Stimulated activated CD8-positive, alpha-beta memory T cell treated with anti-CD3 and anti-CD28 coated beads, Interleukin-4, amount 100 ng/mL, for 4 hours (primary cell): ENCODE results near the gene SPATS2.

Experiments
- DNase-seq, 2 donors: peaks; one replicate each; pipeline ENCODE4 v3.0.0-alpha.2; 2020; ENCODE audit warnings: low read depth in 2 of 2, low spot score in 1 of 2

The SPATS2 gene

DNA sequence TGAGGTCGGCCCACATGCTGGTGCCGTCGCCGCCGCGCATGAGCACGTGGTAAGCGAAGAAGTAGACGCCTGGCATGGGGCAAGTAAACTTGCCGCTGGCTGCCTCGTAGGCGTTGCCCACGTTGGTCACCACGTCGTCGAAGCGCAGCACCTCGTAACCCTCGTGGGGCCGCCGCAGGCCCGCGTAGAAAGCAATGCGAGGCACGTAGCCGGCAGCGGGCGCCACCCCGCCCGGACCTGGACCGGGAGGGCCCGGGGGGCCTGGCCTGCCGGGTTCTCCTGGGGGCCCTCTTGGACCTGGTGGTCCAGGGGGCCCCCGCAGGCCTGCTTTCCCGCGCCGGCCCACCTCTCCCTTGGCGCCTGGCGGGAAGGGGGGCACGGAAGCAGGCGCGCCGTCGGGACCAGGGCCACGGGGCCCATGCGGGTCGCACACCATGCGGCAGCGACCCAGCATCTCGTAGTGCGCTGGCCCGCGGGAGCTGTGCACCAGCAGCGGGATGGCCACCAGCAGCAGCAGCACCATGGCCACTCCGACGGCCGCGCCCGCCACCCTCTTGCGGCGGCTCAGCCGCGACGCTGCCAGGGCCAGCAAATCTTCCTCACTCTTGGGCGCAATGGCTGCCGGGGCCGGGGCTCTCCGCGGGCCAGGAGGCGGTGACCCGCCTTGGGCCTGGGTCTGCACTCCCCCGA lies 31.2 kb upstream of the SPATS2 start:
- no peak for DNase-seq

DNA sequence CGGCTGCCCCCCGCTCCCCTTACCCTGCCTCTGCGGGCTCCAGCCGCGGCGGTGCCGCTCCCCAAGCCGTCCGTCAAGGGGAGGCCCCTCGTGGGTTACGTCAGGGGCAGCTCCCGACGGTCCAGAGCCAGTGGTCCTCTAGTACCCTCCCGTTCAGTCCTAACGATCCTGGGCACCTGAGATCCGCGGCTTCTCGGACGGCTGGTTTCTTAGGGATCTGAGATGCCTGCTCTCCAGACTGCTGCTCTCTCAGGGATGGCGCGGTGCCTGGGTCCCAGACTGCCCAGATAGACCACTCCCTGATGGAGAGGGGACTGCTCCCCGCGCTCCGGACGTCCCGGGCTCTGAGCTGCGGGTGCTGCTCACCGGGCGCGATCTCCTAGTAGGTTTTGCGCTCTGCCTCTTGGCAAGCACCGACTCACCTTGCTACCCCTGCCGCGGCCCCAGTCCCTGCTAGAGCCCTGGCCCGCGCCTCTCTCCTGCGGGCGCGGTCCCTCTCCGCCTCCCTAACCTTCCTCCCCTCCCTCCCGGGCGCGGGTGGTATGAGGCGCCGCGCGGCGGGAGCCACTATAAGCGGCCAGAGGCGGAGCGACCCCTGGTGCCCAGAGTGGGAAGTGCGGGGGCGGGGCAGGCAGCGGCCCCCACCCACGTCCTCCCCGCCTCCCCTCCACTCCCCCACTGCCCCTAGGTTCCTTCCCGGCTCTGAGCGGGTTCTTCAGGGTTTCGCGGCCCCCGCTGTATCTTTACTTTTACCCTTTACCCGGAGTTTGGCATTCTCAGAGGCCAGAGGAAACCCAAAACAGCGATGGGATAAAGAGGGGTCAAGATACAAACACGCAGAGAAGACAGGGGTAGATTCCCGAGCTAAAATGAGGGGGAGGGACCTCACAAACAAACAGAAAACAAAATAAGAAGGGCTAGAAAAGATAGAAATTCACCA lies 30.3 kb upstream of the SPATS2 start, which contains the start of gene C1QL4:
Gene C1QL4 (minus strand): TSS at position 544 of the 940 bp plus-strand sequence. CDS start 711 bp downstream, outside the sequence.
- DNase-seq, result peak; percentile 74 to 80

- no peak for DNase-seq
Observed at GRCh38 chr12:49338830-49339463, 28.3 kb upstream of the SPATS2 start.

- no peak for DNase-seq
Observed at GRCh38 chr12:49339464-49339861, 27.8 kb upstream of the SPATS2 start.

DNA sequence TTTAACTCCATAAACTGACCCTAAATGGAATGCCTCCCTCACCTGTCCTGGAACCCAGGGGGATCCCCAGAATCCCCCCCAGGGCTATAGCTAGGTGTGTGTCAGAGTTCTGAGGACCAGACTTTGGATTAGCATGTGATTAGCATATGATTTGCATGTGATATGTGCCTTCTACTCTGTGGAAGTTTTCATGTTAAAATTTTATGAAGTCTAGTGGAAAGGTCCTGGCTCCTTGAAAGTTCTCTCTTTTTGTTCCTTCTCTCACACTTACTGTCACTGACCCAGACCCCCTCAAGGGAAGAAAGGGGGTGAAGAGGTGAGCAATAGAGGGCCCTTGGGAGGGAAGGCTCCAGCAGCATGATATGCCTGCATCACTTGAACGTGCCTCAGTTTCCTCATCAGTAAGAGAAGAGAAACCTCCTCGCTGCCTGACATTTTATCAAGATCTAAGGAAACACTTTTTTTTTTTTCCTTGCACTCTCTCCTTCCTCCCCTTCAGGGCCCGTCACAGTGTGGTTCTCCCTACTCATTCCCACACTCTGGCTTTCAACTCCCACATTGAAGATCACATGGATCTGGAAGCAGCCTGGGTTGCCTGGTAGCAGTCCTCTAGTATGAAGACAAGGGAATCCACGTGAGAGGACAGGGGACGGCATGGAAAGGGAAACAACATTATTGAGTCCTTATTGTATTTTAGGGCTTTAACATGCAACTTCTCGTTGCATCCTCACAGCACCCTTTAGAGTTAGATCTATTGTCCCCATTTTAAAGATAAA lies 27.0 kb upstream of the SPATS2 start:
- DNase-seq, result no peak

GRCh38 chr12:49340971-49341776 lies 26.1 kb upstream of the SPATS2 start:
- no peak for DNase-seq

- no peak for DNase-seq
Observed at GRCh38 chr12:49341777-49342065, 25.5 kb upstream of the SPATS2 start.

- peak; percentile 38 to 44 for DNase-seq
Observed at GRCh38 chr12:49342066-49342913, 25.0 kb upstream of the SPATS2 start.

DNA sequence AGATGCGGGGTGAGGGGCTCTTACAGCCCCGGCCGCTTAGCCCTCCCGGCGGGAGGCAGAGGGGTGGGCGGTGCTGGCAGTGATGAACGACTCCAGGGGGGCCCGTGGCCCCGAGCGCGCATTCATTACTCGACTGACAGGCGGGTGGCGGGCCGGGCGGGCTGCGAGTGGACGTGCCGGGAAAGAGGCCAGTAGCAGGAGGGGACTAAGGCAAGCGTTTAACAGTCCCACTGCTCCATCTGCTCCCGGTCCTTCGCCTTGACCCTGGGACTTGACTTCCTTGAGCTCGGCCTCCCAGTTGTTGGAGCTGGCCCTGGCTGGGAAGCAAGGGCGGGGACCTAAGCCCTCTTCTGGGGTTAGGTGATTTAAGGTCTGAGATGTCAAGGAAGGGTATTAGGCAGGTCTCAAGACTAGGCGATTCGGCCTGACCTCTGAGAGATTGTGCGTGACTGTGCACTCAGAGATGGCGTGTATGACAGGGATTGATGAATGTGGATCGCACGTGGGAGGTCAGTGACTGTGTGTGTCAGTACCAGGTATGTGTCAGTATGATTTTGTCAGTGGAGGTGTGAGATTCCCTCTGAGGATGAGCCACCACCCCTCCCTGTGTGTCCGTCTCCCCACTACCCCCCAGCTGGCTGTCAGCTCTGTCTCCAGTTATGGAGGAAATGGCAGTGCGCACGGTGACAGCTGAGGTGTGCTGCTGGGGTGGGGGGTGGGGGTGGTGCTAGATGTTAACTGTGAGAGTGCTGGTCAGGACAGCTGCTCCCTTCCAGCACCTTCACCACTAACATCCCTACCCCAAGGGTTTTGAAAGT lies 24.1 kb upstream of the SPATS2 start:
- no peak for DNase-seq

GRCh38 chr12:49344486-49345050 lies 22.7 kb upstream of the SPATS2 start:
- no peak for DNase-seq

GRCh38 chr12:49345051-49345824 lies 22.0 kb upstream of the SPATS2 start:
- DNase-seq, result no peak

- no peak for DNase-seq
Observed at GRCh38 chr12:49345825-49346658, 21.2 kb upstream of the SPATS2 start.

DNA sequence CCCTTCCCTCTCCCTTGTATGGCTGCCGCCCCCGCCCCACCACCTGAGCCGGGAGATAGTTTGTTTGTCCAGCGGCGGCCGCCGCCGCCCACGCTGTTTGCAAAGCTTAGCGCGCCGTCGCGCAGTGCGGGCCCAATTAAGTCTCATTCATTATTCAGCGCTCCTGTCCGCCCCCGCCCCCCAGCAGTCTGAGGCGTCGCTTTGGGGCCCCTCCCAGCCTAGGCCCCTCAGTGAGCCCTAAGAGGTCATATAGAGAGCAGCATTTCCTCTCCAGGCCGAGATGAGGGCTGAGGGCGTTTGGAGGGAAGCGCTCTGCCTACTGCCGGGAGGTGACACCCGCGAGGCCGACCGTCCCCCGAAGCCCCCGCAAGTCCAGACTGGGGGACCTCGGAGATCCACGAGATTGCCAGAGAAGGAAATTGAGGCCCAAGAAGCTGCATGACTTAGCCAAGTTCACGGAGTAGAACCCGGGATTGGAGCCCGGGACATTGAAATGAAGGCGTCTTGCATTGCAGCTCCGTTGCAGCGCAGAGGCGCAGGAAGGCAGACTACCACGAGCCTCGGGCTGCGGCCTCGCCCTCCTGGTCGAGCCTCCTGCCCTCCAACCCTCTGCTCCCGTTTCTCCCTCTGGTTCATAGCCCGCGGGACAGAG lies 20.5 kb upstream of the SPATS2 start, which contains the start of gene DNAJC22:
Gene DNAJC22 (plus strand): TSS at position 230 of the 652 bp plus-strand sequence. CDS start 1,985 bp downstream, outside the sequence.
- no peak for DNase-seq

- DNase-seq, result peak; percentile 51 to 57
Observed at GRCh38 chr12:49347311-49348193, 19.7 kb upstream of the SPATS2 start.

DNA sequence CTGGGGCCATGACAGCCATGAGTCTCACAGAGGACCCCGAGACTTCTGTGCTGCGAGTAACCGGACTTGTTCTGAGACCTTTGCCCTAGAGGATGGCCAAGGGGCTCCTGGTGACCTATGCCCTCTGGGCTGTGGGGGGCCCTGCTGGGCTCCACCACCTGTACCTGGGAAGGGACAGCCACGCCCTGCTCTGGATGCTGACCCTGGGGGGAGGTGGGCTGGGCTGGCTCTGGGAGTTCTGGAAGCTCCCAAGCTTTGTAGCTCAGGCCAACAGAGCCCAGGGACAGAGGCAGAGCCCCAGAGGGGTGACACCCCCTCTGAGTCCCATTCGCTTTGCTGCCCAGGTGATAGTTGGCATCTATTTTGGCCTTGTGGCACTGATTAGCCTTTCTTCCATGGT lies 18.5 kb upstream of the SPATS2 start:
- no peak for DNase-seq
